H1 (cell line): ENCODE results near the gene CGRRF1. TPM values are rescaled to one million over a fixed set of nuclear protein-coding genes. Genes with fewer than 3 reads are reported as not detected.

Experiments used
- BRCA1 ChIP-seq: IDR thresholded peaks from 2 replicates; pipeline ENCODE4 v1.6.1; 2012; ENCODE audit warnings: low read depth, low read length, improper control_type of control experiment
- CTBP2 ChIP-seq: IDR thresholded peaks from 2 replicates; pipeline ENCODE4 v1.7.0; 2011; ENCODE audit warnings: borderline replicate concordance, mild to moderate bottlenecking, moderate library complexity, mixed read lengths, low read length; ENCODE audit not compliant: insufficient read depth, insufficient read length
- FOSL1 ChIP-seq: IDR thresholded peaks from 2 replicates; pipeline ENCODE4 v1.6.1; 2011; ENCODE audit warnings: mild to moderate bottlenecking, low read depth, low read length, moderate library complexity; ENCODE audit not compliant: insufficient read depth
- NRF1 ChIP-seq: IDR thresholded peaks from 2 replicates; pipeline ENCODE4 v1.6.1; 2011; ENCODE audit warnings: mild to moderate bottlenecking, low read depth, low read length, improper control_type of control experiment
- SP1 ChIP-seq: IDR thresholded peaks from 2 replicates; pipeline ENCODE4 v1.6.1; 2011; ENCODE audit warnings: low read depth, low read length
- TAF7 ChIP-seq: optimal IDR thresholded peaks from 2 replicates; pipeline ENCODE3; 2011; ENCODE audit warnings: low read depth, mild to moderate bottlenecking, inconsistent platforms, low read length, moderate library complexity, borderline replicate concordance
- polyA plus RNA-seq, 7 experiments: library from polyadenylated mRNA; depleted of rRNA in 3 of 7; stranded (reverse) in 5 of 7; unstranded in 2 of 7; fragments of >200 nt in 5 of 7; fragments of 200-250 nt in 2 of 7; gene quantifications; 1 replicate in 5 of 7; 2 replicates in 1 of 7; 4 replicates in 1 of 7; pipeline versions ENCODE4 v1.2.1 to v1.2.3, GENCODE V29; 2011 to 2013; ENCODE audit warnings: missing spikeins in 2 of 7, mixed read lengths in 2 of 7
- total RNA-seq: library from RNA; stranded (reverse); fragmentation: NEBNext Ultra II Directional; extraction: Animal tissue kit (Norgen Biotek cat#: 25700); gene quantifications from 2 replicates; pipeline ENCODE4 v1.2.1, GENCODE V29; 2021
- TF ChIP-seq, protein P1 (sequence below): fragments of 300-600 bp; sonication (generic); IDR thresholded peaks from 2 replicates; pipeline ENCODE4 v1.7.1; 2012; ENCODE audit warnings: low read length, moderate library complexity, mild to moderate bottlenecking, inconsistent platforms; ENCODE audit not compliant: insufficient replicate concordance
- TF ChIP-seq, protein P2 (sequence below): IDR thresholded peaks from 2 replicates; pipeline ENCODE4 v1.6.1; 2011; ENCODE audit warnings: low read depth, mild to moderate bottlenecking, low read length; ENCODE audit not compliant: insufficient read depth

The CGRRF1 gene
- total and polyA plus RNA-seq, 2 of the 8 experiments (the other 6 are each of a cell fraction or from before 2014, with no cell fraction given) = 7.4 to 20.2 TPM

DNA sequence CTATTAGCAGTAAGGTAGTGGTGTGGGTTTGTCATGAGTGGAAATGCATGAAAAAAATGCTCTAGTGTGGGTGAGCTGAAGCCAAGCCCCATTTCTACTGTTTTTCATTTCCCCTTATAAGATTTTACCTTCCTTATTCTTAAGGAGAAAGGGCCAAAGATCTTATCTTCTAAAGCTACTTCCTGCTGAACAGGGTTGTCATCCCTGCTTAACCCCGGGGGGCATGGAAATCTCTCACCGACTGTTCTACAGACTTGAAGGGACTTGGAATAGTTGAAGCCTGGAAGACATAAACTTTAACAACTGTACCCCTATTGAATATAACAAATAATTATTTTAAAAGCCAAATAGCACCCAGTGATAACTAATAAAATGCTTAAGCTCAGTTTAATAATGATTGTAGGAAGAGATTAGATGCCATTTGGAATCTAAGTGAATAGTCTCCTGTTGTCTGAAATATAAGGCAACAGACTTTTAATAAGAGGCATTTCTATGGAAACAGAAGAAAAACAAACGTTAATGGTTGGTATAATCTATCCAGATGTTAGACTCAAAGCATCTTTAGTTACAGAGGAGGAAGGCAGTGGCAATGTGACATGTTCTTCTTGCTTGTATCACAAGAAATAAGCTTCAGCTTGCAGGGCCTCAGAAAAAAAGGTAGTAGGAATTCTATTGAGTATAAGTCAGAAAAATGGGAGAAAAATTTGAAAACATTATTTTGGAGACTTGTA is 19.1 kb upstream of the CGRRF1 start (continued):
- TF ChIP-seq, protein P1, sequence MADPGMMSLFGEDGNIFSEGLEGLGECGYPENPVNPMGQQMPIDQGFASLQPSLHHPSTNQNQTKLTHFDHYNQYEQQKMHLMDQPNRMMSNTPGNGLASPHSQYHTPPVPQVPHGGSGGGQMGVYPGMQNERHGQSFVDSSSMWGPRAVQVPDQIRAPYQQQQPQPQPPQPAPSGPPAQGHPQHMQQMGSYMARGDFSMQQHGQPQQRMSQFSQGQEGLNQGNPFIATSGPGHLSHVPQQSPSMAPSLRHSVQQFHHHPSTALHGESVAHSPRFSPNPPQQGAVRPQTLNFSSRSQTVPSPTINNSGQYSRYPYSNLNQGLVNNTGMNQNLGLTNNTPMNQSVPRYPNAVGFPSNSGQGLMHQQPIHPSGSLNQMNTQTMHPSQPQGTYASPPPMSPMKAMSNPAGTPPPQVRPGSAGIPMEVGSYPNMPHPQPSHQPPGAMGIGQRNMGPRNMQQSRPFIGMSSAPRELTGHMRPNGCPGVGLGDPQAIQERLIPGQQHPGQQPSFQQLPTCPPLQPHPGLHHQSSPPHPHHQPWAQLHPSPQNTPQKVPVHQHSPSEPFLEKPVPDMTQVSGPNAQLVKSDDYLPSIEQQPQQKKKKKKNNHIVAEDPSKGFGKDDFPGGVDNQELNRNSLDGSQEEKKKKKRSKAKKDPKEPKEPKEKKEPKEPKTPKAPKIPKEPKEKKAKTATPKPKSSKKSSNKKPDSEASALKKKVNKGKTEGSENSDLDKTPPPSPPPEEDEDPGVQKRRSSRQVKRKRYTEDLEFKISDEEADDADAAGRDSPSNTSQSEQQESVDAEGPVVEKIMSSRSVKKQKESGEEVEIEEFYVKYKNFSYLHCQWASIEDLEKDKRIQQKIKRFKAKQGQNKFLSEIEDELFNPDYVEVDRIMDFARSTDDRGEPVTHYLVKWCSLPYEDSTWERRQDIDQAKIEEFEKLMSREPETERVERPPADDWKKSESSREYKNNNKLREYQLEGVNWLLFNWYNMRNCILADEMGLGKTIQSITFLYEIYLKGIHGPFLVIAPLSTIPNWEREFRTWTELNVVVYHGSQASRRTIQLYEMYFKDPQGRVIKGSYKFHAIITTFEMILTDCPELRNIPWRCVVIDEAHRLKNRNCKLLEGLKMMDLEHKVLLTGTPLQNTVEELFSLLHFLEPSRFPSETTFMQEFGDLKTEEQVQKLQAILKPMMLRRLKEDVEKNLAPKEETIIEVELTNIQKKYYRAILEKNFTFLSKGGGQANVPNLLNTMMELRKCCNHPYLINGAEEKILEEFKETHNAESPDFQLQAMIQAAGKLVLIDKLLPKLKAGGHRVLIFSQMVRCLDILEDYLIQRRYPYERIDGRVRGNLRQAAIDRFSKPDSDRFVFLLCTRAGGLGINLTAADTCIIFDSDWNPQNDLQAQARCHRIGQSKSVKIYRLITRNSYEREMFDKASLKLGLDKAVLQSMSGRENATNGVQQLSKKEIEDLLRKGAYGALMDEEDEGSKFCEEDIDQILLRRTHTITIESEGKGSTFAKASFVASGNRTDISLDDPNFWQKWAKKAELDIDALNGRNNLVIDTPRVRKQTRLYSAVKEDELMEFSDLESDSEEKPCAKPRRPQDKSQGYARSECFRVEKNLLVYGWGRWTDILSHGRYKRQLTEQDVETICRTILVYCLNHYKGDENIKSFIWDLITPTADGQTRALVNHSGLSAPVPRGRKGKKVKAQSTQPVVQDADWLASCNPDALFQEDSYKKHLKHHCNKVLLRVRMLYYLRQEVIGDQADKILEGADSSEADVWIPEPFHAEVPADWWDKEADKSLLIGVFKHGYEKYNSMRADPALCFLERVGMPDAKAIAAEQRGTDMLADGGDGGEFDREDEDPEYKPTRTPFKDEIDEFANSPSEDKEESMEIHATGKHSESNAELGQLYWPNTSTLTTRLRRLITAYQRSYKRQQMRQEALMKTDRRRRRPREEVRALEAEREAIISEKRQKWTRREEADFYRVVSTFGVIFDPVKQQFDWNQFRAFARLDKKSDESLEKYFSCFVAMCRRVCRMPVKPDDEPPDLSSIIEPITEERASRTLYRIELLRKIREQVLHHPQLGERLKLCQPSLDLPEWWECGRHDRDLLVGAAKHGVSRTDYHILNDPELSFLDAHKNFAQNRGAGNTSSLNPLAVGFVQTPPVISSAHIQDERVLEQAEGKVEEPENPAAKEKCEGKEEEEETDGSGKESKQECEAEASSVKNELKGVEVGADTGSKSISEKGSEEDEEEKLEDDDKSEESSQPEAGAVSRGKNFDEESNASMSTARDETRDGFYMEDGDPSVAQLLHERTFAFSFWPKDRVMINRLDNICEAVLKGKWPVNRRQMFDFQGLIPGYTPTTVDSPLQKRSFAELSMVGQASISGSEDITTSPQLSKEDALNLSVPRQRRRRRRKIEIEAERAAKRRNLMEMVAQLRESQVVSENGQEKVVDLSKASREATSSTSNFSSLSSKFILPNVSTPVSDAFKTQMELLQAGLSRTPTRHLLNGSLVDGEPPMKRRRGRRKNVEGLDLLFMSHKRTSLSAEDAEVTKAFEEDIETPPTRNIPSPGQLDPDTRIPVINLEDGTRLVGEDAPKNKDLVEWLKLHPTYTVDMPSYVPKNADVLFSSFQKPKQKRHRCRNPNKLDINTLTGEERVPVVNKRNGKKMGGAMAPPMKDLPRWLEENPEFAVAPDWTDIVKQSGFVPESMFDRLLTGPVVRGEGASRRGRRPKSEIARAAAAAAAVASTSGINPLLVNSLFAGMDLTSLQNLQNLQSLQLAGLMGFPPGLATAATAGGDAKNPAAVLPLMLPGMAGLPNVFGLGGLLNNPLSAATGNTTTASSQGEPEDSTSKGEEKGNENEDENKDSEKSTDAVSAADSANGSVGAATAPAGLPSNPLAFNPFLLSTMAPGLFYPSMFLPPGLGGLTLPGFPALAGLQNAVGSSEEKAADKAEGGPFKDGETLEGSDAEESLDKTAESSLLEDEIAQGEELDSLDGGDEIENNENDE = no peak
- no peak for TF ChIP-seq SP1
- TF ChIP-seq, protein P2, sequence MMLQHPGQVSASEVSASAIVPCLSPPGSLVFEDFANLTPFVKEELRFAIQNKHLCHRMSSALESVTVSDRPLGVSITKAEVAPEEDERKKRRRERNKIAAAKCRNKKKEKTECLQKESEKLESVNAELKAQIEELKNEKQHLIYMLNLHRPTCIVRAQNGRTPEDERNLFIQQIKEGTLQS = no peak
- TF ChIP-seq NRF1 = no peak
- no peak for TF ChIP-seq BRCA1
- TF ChIP-seq TAF7 = no peak
- no peak for TF ChIP-seq FOSL1
- TF ChIP-seq CTBP2 = no peak
